ENCODE results near the gene TTC9.

DNA sequence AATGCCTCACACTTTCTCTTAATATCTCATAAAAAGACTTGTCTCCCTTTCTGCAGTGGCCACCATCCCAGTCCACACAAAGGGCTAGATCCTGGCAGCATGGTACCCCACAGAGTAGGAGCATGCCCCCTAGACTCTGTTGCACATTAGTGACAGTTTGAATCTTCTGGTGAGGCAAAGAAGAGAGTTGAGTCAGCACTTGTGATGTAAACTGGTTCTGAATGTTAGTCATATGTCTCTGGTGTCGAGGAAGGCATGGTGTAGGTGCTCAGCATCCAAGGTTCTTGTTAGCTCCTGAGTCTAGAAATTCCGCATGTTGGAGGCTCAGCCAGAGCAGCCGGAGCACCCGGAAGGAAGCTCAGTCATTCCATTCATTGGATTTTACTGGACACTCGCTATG lies 9.8 kb downstream of the TTC9 start:
- TF ChIP-seq, protein P1, sequence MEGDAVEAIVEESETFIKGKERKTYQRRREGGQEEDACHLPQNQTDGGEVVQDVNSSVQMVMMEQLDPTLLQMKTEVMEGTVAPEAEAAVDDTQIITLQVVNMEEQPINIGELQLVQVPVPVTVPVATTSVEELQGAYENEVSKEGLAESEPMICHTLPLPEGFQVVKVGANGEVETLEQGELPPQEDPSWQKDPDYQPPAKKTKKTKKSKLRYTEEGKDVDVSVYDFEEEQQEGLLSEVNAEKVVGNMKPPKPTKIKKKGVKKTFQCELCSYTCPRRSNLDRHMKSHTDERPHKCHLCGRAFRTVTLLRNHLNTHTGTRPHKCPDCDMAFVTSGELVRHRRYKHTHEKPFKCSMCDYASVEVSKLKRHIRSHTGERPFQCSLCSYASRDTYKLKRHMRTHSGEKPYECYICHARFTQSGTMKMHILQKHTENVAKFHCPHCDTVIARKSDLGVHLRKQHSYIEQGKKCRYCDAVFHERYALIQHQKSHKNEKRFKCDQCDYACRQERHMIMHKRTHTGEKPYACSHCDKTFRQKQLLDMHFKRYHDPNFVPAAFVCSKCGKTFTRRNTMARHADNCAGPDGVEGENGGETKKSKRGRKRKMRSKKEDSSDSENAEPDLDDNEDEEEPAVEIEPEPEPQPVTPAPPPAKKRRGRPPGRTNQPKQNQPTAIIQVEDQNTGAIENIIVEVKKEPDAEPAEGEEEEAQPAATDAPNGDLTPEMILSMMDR (IDR thresholded peaks at IDR 0.05): no peak
- no peak for TF ChIP-seq POLR2A (IDR thresholded peaks at IDR 0.05)
